B cell (primary cell): ENCODE data around the gene PARD3. TPM values are rescaled to one million over a fixed set of nuclear protein-coding genes. Genes with fewer than 3 reads are reported as not detected.

ENCODE experiments used
- ATAC-seq: fragments of 200-7000 bp; cut with Tn5 transposase; one replicate; pipeline ENCODE4 v1.10.0; 2021; ENCODE audit warnings: low read depth, mild to moderate bottlenecking, moderate number of reproducible peaks, moderate library complexity
- CTCF ChIA-PET: fragments of 350-600 bp; sonication (Branson Sonifier 250); formaldehyde crosslinking; loops from one replicate; lab custom pipeline; 2021; ENCODE audit warnings: antibody characterized with exemption, inconsistent platforms; lab: Charles Lee
- POLR2A ChIA-PET: fragments of 350-600 bp; sonication (Branson Sonifier 250); formaldehyde crosslinking; loops from one replicate; lab custom pipeline; 2021; ENCODE audit warnings: antibody characterized with exemption; lab: Charles Lee
- DNase-seq: peaks from one replicate; pipeline ENCODE4 v3.0.0; 2013
- H2AFZ ChIP-seq: 2 replicates; pipeline ENCODE4 v1.6.1; 2012; ENCODE audit warnings: mild to moderate bottlenecking, low read depth, low read length; ENCODE audit not compliant: insufficient read depth, poor library complexity, severe bottlenecking
- H3K27ac ChIP-seq, 2 donors: 1 replicate in 1 of 2; 2 replicates in 1 of 2; pipeline ENCODE4 v1.5.1; 2012 to 2013; ENCODE audit warnings: low read length in 2 of 2, mild to moderate bottlenecking in 2 of 2, moderate library complexity in 1 of 2
- H3K27me3 ChIP-seq, 4 experiments: fragments of 200-600 bp in 1 of 4; sonication (generic) in 1 of 4; replicated peaks in 1 of 4; 1 replicate in 2 of 4; 2 replicates in 2 of 4; pipeline versions ENCODE4 v1.6.1 to v1.7.0; 2013 to 2016; ENCODE audit warnings: low read length in 3 of 4, mild to moderate bottlenecking in 2 of 4, mixed read lengths in 1 of 4, moderate library complexity in 1 of 4; ENCODE audit not compliant: insufficient read depth in 4 of 4, control insufficient read depth in 3 of 4; ENCODE audit errors: control extremely low read depth in 1 of 4
- H3K36me3 ChIP-seq, 2 experiments: replicated peaks in 1 of 2; 1 replicate in 1 of 2; 2 replicates in 1 of 2; pipeline versions ENCODE4 v1.6.1 to v1.7.1; 2013; ENCODE audit warnings: low read length in 1 of 2; ENCODE audit not compliant: insufficient read depth in 2 of 2, control insufficient read depth in 1 of 2; ENCODE audit errors: control extremely low read depth in 1 of 2, extremely low read depth in 1 of 2
- H3K4me1 ChIP-seq, 2 donors: fragments of 200-600 bp in 1 of 2; sonication (generic) in 1 of 2; 1 replicate in 1 of 2; 2 replicates in 1 of 2; pipeline versions ENCODE4 v1.5.1 to v1.6.1; 2013 to 2017; ENCODE audit warnings: low read length in 2 of 2; ENCODE audit not compliant: control insufficient read depth in 2 of 2, insufficient read depth in 2 of 2
- H3K4me2 ChIP-seq: replicated peaks from 2 replicates; pipeline ENCODE3; 2012; ENCODE audit warnings: mild to moderate bottlenecking, low read depth, low read length; ENCODE audit not compliant: poor library complexity, severe bottlenecking
- H3K4me3 ChIP-seq, 5 experiments: fragments of 200-600 bp in 1 of 5; sonication (generic) in 1 of 5; 1 replicate in 3 of 5; 2 replicates in 2 of 5; pipeline versions ENCODE4 v1.5.1 to v1.7.0; 2011 to 2016; ENCODE audit warnings: low read length in 4 of 5, mild to moderate bottlenecking in 4 of 5, low read depth in 2 of 5, control low read depth in 1 of 5, moderate library complexity in 1 of 5; ENCODE audit not compliant: insufficient read depth in 1 of 5; ENCODE audit errors: control extremely low read depth in 1 of 5, extremely low read depth in 1 of 5
- H3K79me2 ChIP-seq: fragments of 200-600 bp; sonication (generic); one replicate; pipeline ENCODE4 v1.6.0; 2016; ENCODE audit warnings: low read length; ENCODE audit not compliant: control insufficient read depth, insufficient read depth
- H3K9ac ChIP-seq: fragments of 200-600 bp; sonication (generic); 2 replicates; pipeline ENCODE4 v1.6.1; 2017; ENCODE audit warnings: mild to moderate bottlenecking, low read length, moderate library complexity
- H3K9me3 ChIP-seq, 3 donors: one replicate each; pipeline versions ENCODE4 v1.6.1 to v1.7.1; 2013; ENCODE audit warnings: low read length in 2 of 3; ENCODE audit not compliant: control insufficient read depth in 2 of 3, insufficient read depth in 1 of 3; ENCODE audit errors: control extremely low read depth in 1 of 3
- H4K20me1 ChIP-seq: 2 replicates; pipeline ENCODE4 v1.6.0; 2012; ENCODE audit warnings: mild to moderate bottlenecking, low read length; ENCODE audit not compliant: insufficient read depth, control insufficient read depth, poor library complexity, severe bottlenecking
- H3K27ac Mint-ChIP-seq: one replicate; pipeline ENCODE4 v1.8.0; 2021; ENCODE audit warnings: mixed read lengths
- H3K27me3 Mint-ChIP-seq: one replicate; pipeline ENCODE4 v1.8.0; 2021; ENCODE audit warnings: mixed read lengths
- H3K4me1 Mint-ChIP-seq: one replicate; pipeline ENCODE4 v1.8.0; 2021; ENCODE audit warnings: mixed read lengths
- H3K4me3 Mint-ChIP-seq: one replicate; pipeline ENCODE4 v1.8.0; 2021; ENCODE audit warnings: mixed read lengths
- H3K9me3 Mint-ChIP-seq: one replicate; pipeline ENCODE4 v1.8.0; 2022; ENCODE audit warnings: mixed read lengths; ENCODE audit not compliant: insufficient read depth
- CTCF ChIP-seq: fragments of 200-600 bp; IDR thresholded peaks from one replicate; pipeline ENCODE4 v1.8.0; 2022; ENCODE audit warnings: antibody characterized with exemption, mild to moderate bottlenecking
- EZH2 ChIP-seq: IDR thresholded peaks from 2 replicates; pipeline ENCODE4 v1.6.1; 2012; ENCODE audit warnings: borderline replicate concordance, low read depth, mild to moderate bottlenecking, moderate library complexity, low read length; ENCODE audit not compliant: insufficient read depth, poor library complexity, severe bottlenecking
- WGBS: methylation state at CpG from one replicate; pipeline ENCODE4 v1.1.5; 2013; ENCODE audit warnings: missing lambda C conversion rate; ENCODE audit not compliant: insufficient coverage; 5-methylcytosine and 5-hydroxymethylcytosine counted together
- intact Hi-C: fragments of 100-400 bp; cut with micrococcal nuclease; formaldehyde crosslinking; loops from one replicate; pipeline ENCODE4 v1.10.0; 2022
- polyA plus RNA-seq: library from polyadenylated mRNA; depleted of rRNA; stranded (reverse); fragments of >200 nt; gene quantifications from 2 replicates; pipeline ENCODE4 v1.2.3, GENCODE V29; 2012
- total RNA-seq, 2 donors: library from RNA; stranded (reverse); fragments of 120-200 nt in 1 of 2; gene quantifications; 1 replicate in 1 of 2; 2 replicates in 1 of 2; pipeline versions ENCODE4 v1.2.3 to v1.2.4, GENCODE V29; 2013 to 2022

Gene PARD3
- total and polyA plus RNA-seq, 2 donors (not counting 1 experiment from before 2014, with no cell fraction given): not detected

- Mint-ChIP-seq H3K9me3 (no peaks in the 10 kb centered on the region), H3K4me3 (no peak overlapping the region), H3K27ac (no peak overlapping the region), H3K27me3 (no peaks in the 10 kb centered on the region), H3K4me1 (no peaks in the 10 kb centered on the region)
- H3K36me3 ChIP-seq: no peaks in the 10 kb centered on the region
- no peak overlapping the region for H3K4me2 ChIP-seq
- H3K4me1 ChIP-seq: no peaks in the 10 kb centered on the region
- POLR2A ChIA-PET: no interaction called here
- WGBS: no CpG with 5 or more reads among the region's 2 CpGs
- H3K9ac ChIP-seq: no peak overlapping the region
- CTCF ChIA-PET: no interaction called here
- no peak overlapping the region for H3K27ac ChIP-seq
- no peaks in the 10 kb centered on the region for H3K9me3 ChIP-seq
- intact Hi-C loops: no loop called here
- H2AFZ ChIP-seq: no peak overlapping the region
- H3K4me3 ChIP-seq: no peak overlapping the region
- ATAC-seq: no peak
- no peaks in the 10 kb centered on the region for H3K27me3 ChIP-seq
- TF ChIP-seq EZH2 (no peak), CTCF (no peak)
- H3K79me2 ChIP-seq: no peaks in the 10 kb centered on the region
- H4K20me1 ChIP-seq: no peaks in the 10 kb centered on the region
- no peak for DNase-seq
These were observed 481.6 kb downstream of the PARD3 start for GRCh38 chr10:34333513-34333912.

GRCh38 chr10:34327184-34327583, 487.9 kb downstream of the PARD3 start:
- H2AFZ ChIP-seq: no peak overlapping the region
- WGBS: 84% methylated on average over 3 of the region's 4 CpGs
- no peaks in the 10 kb centered on the region for H3K27me3 Mint-ChIP-seq
- no peak for ATAC-seq
- POLR2A ChIA-PET: no interaction called here
- H3K79me2 ChIP-seq: no peaks in the 10 kb centered on the region
- H3K27ac ChIP-seq: no peak overlapping the region
- no peak overlapping the region for H3K4me3 Mint-ChIP-seq
- intact Hi-C loops: no loop called here
- H3K4me1 Mint-ChIP-seq: no peaks in the 10 kb centered on the region
- no peak overlapping the region for H3K27ac Mint-ChIP-seq
- H3K4me1 ChIP-seq: no peaks in the 10 kb centered on the region
- no peak overlapping the region for H3K4me2 ChIP-seq
- H3K36me3 ChIP-seq: no peaks in the 10 kb centered on the region
- CTCF ChIA-PET: no interaction called here
- peaks cover 2% of the 10 kb centered on the region for H3K9me3 Mint-ChIP-seq
- H3K4me3 ChIP-seq: no peak overlapping the region
- no peak overlapping the region for H3K9ac ChIP-seq
- no peaks in the 10 kb centered on the region for H4K20me1 ChIP-seq
- H3K9me3 ChIP-seq: no peaks in the 10 kb centered on the region
- no peak for DNase-seq
- H3K27me3 ChIP-seq: no peaks in the 10 kb centered on the region
- TF ChIP-seq EZH2: no peak
- TF ChIP-seq CTCF: no peak
